ENCODE data around the gene MGAT4B.
"Not testable (repeated sequence)": the region's sequence is repeated elsewhere in the genome, so short reads cannot be mapped to it uniquely, and the experiment has no call there.

MGAT4B gene

GRCh38 chr5:179836225-179837019 is 29.8 kb upstream of the MGAT4B start:
- DNase-seq (ENCODE audit: insufficient read length, low spot score), result no peak
- 0 out of 2 replicates have a peak, but pooled peaks have one; percentile 9 for TF ChIP-seq POU2F2 (IDR thresholded peaks at IDR 0.05; ENCODE audit: low read depth, low read length)
- TF ChIP-seq PAX5 (IDR thresholded peaks at IDR 0.05; ENCODE audit: insufficient read depth, low read length, severe bottlenecking), result no peak
- TF ChIP-seq POLR2A (IDR thresholded peaks at IDR 0.05; ENCODE audit: low read depth, low read length), result no peak; the same call in none of the 2 replicates
- no peak for TF ChIP-seq TAF1 (IDR thresholded peaks at IDR 0.05; ENCODE audit: low read depth, low read length)
- peak; percentile 56; the same call in 1 of the 2 replicates for TF ChIP-seq POLR2AphosphoS5 (IDR thresholded peaks at IDR 0.05; ENCODE audit: low read depth, low read length)
- no peak for FAIRE-seq

- FAIRE-seq; DNase-seq (ENCODE audit: insufficient read length, low spot score): not testable (repeated sequence)
Measured at GRCh38 chr5:179834871-179835270, 28.2 kb upstream of the MGAT4B start.

- TF ChIP-seq SPI1 (IDR thresholded peaks at IDR 0.05; ENCODE audit: low read depth, low read length) (no peak), POU2F2 (IDR thresholded peaks at IDR 0.05; ENCODE audit: low read depth, low read length) (no peak), POLR2AphosphoS5 (IDR thresholded peaks at IDR 0.05; ENCODE audit: low read depth, low read length) (no peak), PAX5 (IDR thresholded peaks at IDR 0.05; ENCODE audit: insufficient read depth, low read length, severe bottlenecking) (no peak), POLR2A (IDR thresholded peaks at IDR 0.05; ENCODE audit: low read depth, low read length) (no peak), TAF1 (IDR thresholded peaks at IDR 0.05; ENCODE audit: low read depth, low read length) (no peak)
- no peak for DNase-seq (ENCODE audit: insufficient read length, low spot score)
- FAIRE-seq, result no peak
Measured at GRCh38 chr5:179834120-179834519, 27.5 kb upstream of the MGAT4B start.

- no peak for FAIRE-seq
- DNase-seq (ENCODE audit: insufficient read length, low spot score), result no peak
- TF ChIP-seq PAX5 (IDR thresholded peaks at IDR 0.05; ENCODE audit: insufficient read depth, low read length, severe bottlenecking) (no peak), POLR2A (IDR thresholded peaks at IDR 0.05; ENCODE audit: low read depth, low read length) (no peak; the same call in 1 of the 2 replicates), POLR2AphosphoS5 (IDR thresholded peaks at IDR 0.05; ENCODE audit: low read depth, low read length) (no peak), POU2F2 (IDR thresholded peaks at IDR 0.05; ENCODE audit: low read depth, low read length) (no peak), TAF1 (IDR thresholded peaks at IDR 0.05; ENCODE audit: low read depth, low read length) (no peak), SPI1 (IDR thresholded peaks at IDR 0.05; ENCODE audit: low read depth, low read length) (no peak)
Measured at GRCh38 chr5:179833709-179834070, 27.0 kb upstream of the MGAT4B start.

GRCh38 chr5:179833056-179833708 is 26.5 kb upstream of the MGAT4B start:
- FAIRE-seq (no peak), DNase-seq (ENCODE audit: insufficient read length, low spot score) (no peak)
- TF ChIP-seq POLR2A (IDR thresholded peaks at IDR 0.05; ENCODE audit: low read depth, low read length), result no peak; the same call in 1 of the 2 replicates
- TF ChIP-seq POU2F2 (IDR thresholded peaks at IDR 0.05; ENCODE audit: low read depth, low read length), result no peak
- no peak for TF ChIP-seq POLR2AphosphoS5 (IDR thresholded peaks at IDR 0.05; ENCODE audit: low read depth, low read length)
- no peak for TF ChIP-seq TAF1 (IDR thresholded peaks at IDR 0.05; ENCODE audit: low read depth, low read length)
- no peak for TF ChIP-seq SPI1 (IDR thresholded peaks at IDR 0.05; ENCODE audit: low read depth, low read length)

GRCh38 chr5:179832039-179832745 is 25.5 kb upstream of the MGAT4B start:
- DNase-seq (ENCODE audit: insufficient read length, low spot score) (no peak), FAIRE-seq (no peak)
- no peak for TF ChIP-seq TAF1 (IDR thresholded peaks at IDR 0.05; ENCODE audit: low read depth, low read length)
- no peak for TF ChIP-seq PAX5 (IDR thresholded peaks at IDR 0.05; ENCODE audit: insufficient read depth, low read length, severe bottlenecking)
- TF ChIP-seq POU2F2 (IDR thresholded peaks at IDR 0.05; ENCODE audit: low read depth, low read length), result no peak
- peak; percentile 78 for TF ChIP-seq POLR2AphosphoS5 (IDR thresholded peaks at IDR 0.05; ENCODE audit: low read depth, low read length)
- TF ChIP-seq POLR2A (IDR thresholded peaks at IDR 0.05; ENCODE audit: low read depth, low read length), result 0 out of 2 replicates have a peak, but pooled peaks have one; percentile 14

- no peak for DNase-seq (ENCODE audit: insufficient read length, low spot score)
- TF ChIP-seq POLR2A (IDR thresholded peaks at IDR 0.05; ENCODE audit: low read depth, low read length), result 0 out of 2 replicates have a peak, but pooled peaks have one; percentile 10
- no peak for TF ChIP-seq POU2F2 (IDR thresholded peaks at IDR 0.05; ENCODE audit: low read depth, low read length)
- FAIRE-seq, result no peak
Measured at GRCh38 chr5:179830818-179831468, 24.3 kb upstream of the MGAT4B start.

GRCh38 chr5:179829732-179830435 is 23.2 kb upstream of the MGAT4B start:
- TF ChIP-seq POLR2AphosphoS5 (IDR thresholded peaks at IDR 0.05; ENCODE audit: low read depth, low read length) (peak; percentile 33; the same call in 1 of the 2 replicates), PAX5 (IDR thresholded peaks at IDR 0.05; ENCODE audit: insufficient read depth, low read length, severe bottlenecking) (no peak), SPI1 (IDR thresholded peaks at IDR 0.05; ENCODE audit: low read depth, low read length) (no peak)
- no peak for DNase-seq (ENCODE audit: insufficient read length, low spot score)
- no peak for FAIRE-seq

All from GM12891 (cell line).